Amniotic epithelial cell (primary cell): ENCODE results near the gene OLFML1.

Experiments
- DNase-seq: peaks from one replicate; pipeline ENCODE4 v3.0.0-alpha.2; 2010; ENCODE audit warnings: low read depth

Gene OLFML1

DNA sequence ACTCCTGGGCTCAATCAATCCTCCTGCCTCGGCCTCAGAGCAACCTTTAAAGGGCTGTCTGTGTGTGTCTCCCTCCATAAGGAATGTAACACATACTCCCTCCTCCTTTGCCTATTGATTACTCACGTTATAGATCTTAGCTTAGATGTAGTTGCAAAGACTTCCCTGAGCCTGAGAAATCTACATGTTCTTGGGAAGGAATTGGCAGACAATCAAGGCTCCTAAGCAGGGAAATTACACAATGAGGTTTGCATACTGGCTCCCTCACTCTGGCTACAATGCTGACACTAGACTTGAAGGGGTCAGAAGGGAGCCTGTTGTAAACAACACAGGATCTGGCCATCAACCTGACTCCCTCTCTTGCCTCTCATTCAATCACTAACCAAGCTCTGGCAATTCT is 5.2 kb upstream of the OLFML1 start:
- no peak for DNase-seq

DNA sequence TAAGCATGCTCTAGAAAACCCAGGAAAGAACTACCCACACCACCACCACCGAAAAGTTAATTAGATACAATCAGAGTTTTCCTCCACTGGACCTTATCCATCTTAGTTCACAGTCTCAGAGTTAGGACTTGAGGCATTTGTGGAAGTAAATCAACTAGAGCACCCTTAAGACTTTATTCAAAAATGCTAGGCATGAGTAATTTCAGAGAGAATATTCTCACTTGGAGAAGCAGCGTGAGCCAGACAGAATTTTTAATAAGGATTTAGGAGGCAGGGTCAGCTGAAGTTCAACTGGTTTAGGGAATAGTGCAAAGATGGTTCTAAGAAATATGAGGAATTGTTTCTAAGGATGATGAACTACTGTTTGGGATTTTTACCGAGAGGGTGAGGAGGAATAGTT is 1.2 kb upstream of the OLFML1 start:
- no peak for DNase-seq

DNA sequence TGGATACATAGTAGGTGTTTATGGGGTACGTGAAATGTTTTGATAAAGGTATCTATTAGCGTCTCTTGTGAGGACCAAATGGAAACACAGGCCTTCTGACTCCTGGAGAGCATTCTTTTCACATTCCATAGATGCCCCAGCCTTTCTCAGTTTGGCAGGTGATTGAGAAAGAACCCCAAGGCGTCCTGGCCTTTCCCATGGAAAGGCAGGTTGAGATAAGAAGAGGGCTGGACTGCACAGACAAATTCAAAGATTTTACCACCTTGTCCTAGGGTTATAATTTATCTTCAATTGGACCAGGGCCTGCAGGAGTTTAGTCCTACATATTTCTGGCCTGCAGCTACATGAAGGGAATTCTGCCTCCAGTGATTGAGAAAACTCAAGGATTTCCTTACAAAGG is 661 bp upstream of the OLFML1 start:
- peak; percentile 1 for DNase-seq

DNA sequence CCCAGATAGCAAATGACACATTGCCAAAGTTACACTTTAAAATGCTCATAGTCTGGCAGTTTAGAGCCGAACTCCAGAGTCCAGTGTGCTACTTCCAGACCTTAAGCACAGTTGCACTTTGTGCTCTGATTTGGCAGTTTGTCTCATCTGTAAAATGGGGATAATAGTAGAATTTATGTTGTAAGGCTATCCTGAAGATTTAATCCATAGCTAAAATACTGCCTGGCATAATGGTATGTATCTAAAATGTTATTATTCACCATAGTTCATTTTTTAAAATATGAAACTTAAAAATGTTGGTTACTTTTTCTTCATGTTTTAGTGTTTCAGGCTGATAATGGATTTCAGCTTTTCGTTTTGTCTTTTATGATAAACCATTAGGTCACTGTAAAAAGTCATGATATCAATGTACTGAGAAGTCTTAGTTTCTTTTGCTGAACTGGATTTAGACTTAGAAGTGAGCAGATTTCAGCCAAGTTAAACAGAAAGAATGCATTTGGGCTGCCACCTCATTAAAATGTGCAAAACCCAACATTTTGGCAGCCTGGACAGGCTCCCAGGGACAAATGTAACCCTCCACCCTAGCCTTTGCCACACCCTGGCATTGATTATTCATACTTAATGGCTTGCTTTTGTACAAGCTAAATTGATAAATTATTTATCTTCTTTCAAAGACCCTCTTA is 933 bp downstream of the OLFML1 start:
- DNase-seq = no peak

DNA sequence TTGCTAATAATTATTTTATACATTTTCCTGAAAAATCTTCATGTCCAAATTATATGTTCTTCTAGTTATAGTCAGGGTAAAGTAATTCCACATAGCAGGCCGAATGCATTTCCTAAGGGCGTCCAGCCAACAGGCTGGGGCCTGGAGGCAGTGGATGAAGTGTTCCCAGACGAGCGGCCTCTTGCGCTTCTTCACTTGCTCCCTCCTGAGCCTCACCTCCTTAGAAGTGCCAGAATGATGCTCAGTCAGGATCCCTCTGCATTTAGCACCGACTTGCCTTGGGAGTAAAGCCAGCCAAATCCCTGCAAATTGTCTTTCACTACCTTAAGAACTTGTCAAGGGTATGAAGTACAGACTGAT is 1.5 kb downstream of the OLFML1 start:
- no peak for DNase-seq

DNA sequence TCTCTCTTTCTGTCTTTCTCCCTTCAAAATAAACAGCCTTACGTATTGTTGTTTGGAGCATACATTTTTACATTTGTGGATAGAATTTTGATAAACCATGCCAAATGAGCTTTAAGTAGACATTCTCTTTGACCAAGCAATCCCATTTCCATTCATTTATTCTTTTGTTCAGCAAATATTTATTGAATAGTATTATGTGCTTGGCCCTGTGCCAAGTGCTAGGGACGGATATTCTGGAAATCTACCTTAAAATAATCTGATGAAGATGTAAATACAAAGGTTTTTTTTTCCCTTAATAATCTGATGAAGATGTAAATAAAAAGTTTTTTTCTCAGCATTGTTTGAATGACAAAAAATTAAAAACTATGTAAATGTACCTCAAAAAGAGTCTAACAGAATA is 2.1 kb downstream of the OLFML1 start:
- DNase-seq = no peak

DNA sequence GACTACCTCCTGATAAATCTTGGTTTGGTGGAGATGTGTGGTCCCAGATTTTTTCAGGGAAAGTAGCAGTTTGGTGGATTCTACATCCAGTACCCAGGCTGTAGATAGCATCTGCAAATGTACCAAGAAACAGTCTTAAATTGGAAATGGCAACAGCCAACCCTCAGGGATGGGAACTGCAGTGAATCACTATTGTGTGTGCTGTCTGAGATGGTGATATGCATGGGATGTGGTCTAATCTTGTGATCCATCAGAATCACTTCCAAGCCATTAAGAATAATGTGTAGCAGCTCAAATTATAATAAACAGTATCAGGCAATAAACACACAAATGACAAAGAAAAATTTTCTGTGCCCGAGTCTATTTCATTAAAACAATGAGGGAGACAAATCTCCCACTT is 3.4 kb downstream of the OLFML1 start:
- no peak for DNase-seq

DNA sequence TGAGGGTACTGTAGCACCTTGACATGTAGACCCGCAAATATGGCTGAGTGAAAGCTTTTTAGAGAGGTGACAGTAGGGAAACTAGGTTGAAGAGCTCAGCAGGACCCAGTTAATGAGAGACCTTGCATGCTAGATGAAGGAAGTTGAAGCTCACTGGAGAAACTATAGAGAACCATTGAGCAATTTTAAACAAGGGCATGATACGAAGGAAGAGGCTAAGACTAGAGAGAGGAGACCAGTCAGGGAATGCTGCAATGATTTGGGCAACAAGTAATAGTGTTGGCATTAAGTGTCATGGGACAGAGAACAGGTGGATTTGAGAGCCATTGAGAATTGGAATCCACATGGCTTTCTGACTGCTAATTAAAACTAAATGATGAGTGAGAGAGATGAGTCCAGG is 4.1 kb downstream of the OLFML1 start:
- no peak for DNase-seq

DNA sequence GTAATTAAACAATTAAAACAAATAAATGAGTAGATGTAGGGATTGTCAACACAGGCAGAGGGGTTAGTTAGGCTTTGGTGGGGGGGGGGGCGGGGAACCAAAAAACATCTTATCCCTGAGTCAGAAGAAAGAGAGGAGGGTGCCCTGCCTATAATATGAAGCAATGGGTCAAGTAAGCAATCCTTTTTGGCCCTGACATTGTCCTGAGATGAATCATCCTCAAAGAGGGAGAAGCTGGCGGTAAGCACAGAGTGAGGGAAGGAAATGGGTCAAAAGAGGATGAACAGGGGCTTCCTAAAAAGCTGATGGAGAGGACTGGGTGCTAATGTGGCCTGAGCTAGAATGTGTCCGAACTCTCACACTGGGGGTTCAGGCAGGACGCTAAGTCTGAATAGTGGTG is 4.7 kb downstream of the OLFML1 start:
- DNase-seq = peak; percentile 34

DNA sequence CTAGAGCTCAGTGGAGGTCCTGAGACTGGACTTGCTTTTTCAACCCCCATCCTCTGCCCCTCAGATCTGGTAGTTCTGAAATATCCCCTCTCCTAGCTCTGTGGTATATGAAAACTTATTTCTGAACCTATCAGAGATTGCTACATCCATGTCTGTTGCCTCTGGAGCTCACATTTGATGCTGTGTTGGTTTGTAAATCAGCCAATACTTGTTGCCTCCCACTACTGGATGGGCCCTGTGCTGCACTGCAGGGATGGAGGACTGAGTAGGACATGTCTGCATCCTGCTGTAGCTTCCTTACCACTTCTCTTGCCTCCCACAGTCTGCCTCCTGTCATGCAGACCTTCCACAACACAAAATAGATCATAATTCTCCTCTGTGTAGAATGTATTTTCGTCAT is 5.2 kb downstream of the OLFML1 start:
- peak; percentile 10 for DNase-seq

DNA sequence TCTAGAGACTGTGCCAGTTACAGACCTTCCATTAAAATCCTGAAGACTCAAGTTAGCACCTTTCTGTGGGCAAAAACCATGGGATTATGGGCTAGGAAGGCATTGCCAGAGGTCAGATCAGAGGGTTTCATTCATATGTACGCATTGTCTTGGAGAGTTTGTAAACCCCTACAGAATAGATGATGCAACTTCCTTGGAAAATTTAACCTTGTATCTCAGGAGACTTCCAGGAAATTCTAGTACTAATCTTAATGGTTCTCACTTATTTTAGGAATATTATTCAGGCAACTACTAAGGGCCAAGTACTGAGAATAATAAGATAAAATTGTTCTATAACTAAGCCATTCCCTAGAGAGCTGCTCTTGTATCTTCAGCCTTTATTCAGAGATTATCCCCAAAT is 6.9 kb downstream of the OLFML1 start:
- DNase-seq = no peak

DNA sequence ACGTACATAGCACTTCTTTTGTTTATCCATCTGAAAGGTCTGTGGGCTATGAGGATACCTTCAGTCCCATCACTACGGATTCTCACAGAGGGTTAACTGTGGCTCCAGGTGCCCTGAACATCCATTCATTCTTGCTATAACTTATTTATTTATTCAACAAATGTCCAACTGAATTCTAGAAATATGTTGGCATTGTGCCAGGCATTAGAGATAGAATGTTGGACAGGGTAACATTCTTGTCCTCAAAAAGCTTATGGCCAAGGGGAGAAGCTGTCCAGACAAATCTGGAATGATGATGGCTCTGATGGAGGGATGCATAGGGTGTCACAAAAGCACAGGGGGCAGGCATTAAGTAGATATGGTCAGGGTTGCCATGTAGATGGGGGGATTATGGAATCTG is 8.4 kb downstream of the OLFML1 start:
- no peak for DNase-seq

DNA sequence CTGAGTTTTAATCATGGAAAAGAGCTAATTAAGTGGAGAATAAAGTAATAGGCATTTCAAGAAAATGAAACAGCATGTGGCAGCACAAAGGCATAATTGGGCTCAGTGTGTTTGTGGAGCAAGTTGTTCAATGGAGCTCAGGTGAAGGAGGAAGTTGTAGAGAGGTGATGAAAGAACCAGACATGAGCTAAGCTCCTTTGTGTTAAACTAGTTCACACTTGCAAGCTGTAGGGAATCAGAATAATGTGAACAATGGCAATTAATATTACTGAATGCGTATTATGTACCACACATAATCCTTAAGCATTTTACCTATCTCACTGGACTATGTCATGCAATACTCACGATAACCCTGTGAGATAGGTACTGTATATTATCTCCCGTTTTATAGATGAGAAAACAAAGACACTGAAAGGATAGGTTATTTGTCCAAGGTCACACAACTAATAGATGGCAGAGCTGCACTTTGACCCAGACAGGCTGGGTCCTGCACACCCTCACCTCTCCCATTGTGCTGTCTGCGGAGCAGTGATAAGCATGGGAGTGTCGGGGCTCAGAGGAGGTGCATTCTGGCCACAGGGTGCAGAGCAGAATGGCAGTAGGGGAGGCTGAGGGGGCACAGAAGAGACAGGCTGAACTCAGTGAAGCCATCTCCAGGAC is 8.9 kb downstream of the OLFML1 start:
- no peak for DNase-seq

DNA sequence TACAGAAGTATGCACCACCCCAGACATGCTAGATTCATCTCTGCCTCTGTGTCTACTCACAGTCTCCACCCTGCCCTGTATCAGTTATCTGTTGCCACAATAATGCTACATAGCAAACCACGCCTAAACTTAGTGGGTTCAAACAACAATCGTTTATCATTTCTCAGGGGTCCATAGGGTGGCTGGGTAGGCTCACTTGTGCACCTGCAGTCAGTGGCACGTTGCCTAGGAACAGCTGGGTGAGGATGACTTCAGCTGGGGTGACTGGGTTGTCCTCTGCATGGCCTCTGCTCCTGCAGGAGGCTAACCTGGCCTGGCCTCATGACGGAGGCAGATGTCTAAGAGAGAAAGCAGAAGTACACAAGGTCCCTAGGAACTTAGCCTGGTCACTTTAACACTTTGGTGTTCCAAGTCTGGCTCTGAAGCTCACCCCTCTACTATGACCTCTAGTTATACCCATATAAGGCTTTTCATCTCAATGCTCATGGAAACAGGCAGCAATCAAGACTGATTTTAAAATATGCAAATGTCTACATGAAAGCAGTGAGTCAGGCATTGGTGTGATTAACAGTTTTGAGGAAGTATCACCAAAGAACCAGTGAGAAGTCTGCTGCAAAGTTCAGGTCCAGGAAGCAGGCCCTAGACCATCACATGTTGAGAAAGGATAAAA is 10.7 kb downstream of the OLFML1 start:
- no peak for DNase-seq

DNA sequence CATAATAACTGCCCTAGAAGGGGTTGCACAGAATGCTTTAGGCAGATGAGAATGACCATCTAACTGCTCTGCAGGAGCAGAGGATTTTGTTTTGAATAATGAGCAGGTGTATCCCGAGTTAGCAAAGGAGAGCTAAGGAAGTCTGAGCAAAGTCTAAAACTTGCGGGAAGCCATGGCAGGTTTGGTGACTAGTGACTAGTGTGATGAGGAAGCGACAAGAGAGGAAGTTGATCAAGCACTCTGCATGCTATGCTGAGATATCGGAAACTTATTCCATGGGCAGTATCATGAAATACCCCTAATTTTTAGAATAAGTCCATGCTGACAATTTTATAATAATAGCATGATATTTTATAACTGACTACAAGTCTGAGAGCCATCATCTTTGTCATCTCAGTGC is 12.9 kb downstream of the OLFML1 start:
- no peak for DNase-seq

DNA sequence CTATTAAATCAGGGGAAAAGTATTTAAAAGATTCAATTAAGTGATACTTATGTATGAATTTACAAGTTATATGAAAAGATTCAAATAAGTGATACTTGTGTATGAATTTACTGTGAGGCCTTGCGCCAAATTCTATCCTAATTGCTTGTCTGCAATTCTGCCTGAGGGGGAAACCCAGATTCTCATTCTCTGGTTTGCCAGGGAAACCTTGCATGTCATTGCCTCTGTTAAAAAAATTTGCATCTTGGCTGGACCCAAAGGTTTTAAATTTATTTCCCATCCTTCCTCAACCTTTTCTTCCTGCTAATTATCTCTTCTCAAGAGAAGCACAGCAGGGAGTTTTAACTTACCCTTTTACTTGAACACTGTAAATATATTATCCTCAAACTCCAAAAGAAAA is 13.8 kb downstream of the OLFML1 start:
- no peak for DNase-seq

DNA sequence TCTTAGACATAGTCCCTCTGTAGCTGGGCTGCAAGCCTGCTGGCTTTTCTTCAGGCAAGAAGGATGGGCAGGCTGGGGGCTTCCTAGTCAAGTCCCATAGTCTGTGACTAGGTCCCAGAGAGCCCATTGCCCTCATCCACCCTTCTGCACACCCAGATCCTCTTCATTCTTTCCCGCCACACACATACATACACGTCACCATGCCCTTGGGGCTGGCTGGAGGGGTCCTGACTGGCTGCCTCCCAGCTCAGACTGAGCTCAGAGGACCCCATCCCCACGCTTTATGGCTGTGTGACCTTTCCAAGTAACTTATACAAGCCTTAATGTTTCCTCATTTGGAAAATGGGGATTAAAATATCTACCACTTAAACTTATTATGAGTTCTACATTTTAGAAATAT is 14.9 kb downstream of the OLFML1 start:
- no peak for DNase-seq

DNA sequence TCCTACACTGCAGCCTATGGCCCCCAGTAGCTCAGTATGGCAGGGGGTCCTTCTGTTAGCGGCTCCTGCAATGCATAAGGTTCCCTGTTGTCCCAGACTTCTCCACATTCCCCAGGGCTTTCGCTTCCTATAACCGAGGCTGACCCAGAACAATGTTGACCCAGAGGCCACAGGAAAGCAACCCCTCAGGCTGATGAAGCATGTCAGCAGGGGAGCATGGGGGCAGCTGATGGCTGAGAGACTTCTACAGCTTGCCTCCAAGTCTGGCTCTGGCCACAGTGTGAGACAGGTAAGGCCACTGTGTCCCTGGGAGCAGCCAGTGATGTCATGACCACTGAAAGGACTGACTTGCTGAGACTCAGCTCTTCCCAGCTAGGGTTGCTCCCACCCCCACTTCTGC is 15.9 kb downstream of the OLFML1 start:
- no peak for DNase-seq

DNA sequence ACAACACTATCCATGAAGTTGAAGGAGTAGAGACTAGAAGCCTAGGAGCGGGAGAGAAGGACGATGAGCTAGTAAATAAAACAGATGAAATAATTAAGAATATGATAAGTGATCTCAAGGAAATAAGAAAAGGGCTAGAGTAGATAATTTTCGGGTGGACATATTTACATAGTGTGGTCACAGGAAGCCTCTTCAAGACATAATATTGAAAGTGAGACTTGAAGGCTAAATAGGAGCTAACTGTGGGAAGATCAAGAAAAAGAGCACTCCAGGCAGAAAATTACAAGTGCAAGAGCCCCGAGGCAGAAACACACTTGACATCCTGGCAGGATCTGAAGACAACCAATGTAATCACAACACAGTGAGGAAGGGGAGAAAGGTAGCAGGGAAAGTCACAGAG is 16.6 kb downstream of the OLFML1 start:
- no peak for DNase-seq

DNA sequence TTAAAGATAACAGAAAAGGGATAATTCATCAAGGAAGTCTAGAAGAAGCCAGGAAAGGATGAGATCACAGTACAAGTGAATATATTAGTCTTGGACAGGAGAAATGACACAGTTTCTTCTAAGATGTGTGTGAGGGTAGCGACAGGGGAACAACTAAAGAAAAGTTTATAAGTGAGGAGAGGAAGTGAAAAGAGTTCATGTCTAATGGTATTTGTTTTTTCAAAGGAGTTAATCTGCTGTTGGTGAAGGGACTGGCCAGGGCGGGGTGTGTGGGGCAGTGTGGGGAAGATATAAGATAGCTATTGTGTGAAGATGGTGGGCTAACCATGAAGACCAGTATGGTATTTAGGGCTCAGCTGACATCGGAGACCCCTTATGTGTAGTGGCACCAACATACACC is 20.9 kb downstream of the OLFML1 start:
- no peak for DNase-seq

DNA sequence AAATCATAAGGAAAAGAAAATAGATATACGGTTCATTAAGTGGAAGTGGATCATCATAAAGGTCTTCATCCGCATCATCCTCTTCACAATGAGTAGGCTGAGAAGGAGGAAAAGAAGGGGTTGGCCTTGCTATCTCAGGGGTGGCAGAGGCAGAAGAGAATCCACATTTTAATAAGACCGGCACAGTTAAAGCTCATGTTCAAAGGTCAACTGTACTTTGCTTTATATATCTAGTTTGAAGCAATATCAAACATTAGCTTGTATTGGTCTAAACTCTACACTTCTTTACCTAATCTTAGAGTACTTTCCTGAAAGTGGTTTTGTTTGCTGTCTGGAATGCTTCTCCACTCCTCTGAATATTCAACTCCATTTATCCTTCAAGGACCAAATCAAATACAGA is 22.8 kb downstream of the OLFML1 start:
- DNase-seq = no peak

DNA sequence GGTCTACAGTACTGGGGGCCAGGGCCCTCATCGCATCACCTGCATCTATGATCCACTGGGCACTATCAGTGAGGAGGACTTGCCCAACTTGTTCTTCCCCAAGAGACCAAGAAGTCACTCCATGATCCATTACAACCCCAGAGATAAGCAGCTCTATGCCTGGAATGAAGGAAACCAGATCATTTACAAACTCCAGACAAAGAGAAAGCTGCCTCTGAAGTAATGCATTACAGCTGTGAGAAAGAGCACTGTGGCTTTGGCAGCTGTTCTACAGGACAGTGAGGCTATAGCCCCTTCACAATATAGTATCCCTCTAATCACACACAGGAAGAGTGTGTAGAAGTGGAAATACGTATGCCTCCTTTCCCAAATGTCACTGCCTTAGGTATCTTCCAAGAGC is 24.7 kb downstream of the OLFML1 start:
- DNase-seq = peak; percentile 36

DNA sequence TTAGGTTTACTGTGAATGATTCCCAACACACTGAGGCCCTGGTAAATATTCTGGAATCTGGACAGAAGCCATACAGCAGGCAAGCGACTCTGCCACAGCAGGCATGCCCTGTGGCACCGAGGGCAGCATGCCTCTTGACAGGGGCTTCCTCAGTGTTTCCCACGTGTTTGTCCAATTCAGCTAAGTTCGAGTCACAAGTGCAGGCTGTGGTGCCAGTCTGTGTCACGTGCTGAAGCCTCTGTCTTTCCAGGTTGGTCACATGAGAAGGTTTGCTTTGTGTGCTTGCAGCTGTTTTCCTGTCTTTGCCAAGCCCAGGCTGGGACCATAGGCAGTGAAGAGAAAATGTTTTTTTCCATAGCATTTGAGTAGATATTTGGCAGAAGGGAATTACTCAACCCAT is 26.1 kb downstream of the OLFML1 start:
- DNase-seq = no peak
